Stimulated activated CD4-positive, alpha-beta T cell treated with anti-CD3 and anti-CD28 coated beads, Interleukin-1b, Interleukin-23, amount 100 ng/mL, for 48 hours (primary cell): ENCODE data around the gene LMF1.
"Not testable (repeated sequence)": the region's sequence is repeated elsewhere in the genome, so short reads cannot be mapped to it uniquely, and the experiment has no call there.

ENCODE experiments used
- DNase-seq: peaks from one replicate; pipeline ENCODE4 v3.0.0-alpha.2; 2020

Gene LMF1

DNA sequence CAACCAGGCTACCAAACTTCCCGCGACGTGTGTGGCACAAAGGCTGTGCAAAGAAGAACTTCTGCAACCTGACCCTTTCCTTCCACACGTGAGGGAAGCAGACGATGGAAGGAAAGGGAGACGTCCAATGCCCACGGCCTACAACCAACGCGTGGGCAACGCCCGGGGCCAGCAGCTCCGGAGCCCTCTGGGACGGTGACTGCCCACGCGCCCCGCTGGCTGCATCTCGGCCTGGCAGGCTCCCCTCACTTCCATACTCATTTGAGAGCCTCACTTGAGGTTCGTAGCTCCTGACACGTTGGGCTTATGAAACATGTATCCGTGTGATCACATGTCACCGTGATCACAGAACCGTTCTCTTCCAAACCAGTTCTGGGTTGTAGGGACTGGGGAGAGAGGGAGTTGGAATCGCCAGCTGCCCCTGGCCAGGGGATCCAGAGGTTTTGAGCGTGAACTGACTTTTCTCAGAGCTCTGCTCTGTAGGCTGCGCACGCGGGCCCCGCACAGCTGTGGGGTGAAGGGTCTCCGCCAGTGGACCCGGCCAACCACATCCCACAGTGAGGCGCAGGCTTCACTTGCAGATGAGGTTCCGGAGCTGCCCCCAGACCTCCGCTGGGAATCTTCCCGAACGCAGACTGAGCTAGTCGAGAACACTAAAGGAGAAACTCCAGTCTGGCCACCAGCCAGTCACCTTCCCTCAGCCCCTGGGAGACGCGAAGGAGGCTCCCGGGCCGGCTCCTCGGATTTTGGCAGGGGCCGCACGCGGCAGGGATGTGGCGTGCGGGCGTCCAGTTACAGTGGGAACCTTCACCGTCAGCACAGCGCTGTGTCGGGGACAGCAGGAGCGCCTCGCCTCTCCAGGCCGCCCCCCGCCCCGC lies 1.0 kb downstream of the LMF1 start:
- DNase-seq, result no peak

DNA sequence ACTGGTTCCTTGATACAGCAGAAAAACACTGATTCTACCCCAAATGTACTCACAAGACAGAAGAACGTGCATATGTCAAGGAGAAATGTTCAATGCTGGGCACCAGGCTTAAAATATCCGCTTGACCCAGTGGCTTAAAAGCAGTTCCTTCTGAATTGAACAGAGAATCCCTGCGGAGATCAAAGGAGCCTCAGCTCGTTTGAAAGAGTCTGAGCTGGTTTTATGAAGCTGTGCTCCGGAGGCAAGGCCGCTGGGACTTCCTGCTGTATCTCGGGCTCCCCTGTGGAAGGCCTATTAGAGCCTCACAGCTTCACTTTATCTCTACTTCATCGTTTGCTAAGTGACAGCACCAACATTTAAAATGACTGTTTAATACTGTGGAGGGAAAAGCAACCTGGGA lies 2.2 kb downstream of the LMF1 start:
- no peak for DNase-seq

DNA sequence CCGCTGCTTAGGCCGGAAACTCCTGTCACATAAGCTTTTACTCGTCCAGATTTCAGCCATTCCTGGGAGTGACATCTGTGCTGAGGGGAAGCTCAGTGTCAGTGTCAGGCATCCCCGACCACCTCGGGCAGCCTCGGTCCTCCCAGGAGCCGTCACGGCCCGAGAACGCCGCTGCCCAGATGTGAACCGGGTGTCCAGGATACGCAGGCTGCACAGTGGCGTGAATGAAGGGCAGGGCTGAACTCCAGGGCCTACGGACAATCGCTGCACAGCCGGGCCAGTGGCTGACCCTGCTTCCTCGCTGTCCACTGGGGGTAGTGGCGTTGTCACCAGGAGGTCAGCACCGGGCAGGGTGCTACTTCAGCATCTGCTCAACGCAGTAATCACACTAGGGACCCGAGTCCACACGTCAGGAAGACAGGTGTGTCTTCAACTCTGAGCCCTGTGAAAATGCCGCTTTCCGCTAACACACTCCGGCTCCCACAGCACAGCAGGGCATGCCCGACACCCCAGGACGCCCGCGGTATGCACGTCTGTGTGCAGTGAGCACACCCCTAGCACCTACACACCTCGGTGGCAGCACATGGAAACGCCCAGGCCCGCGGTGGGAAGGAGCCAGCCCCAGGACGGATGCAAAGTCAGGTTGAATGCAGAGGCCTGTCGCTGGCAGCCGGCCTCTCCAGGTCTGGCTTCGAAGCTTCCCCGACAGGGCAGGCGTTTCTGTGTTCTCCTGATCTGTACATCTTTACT lies 3.1 kb downstream of the LMF1 start:
- no peak for DNase-seq

DNA sequence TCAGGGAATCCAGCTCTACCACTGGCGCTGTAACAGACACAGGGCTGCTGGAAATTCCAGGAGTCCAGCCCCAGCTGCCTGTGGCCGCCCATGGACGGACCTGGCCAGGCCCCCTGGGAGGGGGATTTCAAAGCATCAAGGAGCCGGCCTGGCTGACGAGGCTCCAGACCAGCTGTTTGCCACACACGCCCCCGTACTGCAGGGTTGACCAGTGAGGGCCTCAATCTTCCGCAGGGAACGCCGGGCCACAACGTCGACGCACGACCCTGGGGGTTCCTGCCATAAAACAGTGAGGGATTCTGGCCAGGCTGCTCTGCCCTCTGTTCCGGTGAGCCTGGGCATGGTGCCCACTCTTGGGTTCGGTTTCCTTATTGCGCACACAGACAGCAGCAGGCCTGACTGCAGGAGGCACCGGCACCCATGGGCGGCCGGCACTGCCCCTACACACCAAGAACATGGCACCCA lies 3.7 kb downstream of the LMF1 start:
- DNase-seq, result no peak

DNA sequence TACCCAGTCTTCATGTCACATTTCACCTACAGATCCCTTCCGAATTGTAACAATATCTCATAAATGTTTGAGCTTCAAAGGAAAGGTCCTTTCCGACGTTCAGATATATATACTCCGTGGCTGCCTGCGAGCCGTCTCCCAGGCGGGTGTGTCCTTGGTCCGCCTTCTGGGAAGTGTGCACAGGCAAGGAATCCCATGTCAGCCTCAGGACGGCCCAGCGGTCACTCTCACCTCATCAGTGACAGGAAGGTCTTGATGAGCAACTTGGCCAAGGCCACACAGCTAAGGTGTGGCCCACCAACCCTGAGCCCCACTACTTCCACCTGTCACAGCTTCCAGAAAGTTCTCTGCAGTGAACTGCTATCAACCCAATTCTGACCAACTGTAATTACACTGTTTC lies 4.3 kb downstream of the LMF1 start:
- no peak for DNase-seq

DNA sequence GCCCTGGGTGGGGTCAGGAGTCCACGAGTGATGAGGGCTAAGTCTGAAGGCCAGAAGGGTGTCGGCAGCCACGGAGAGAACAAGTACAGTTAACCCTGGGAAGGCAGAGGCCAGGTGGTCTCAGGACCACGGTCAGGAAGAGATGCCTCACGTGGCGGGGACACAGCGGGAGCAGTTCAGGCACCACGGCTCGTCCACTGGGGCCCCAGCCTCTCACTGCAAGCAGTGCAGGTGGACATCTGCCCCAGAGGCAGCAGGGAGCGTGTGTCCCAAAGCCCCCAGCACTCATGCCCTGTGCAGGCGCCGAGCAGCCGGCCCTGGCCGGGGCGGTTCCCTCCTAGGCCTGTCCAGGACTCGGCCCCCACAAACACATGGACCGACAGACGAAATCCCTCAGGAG lies 4.7 kb downstream of the LMF1 start:
- DNase-seq, result no peak

DNA sequence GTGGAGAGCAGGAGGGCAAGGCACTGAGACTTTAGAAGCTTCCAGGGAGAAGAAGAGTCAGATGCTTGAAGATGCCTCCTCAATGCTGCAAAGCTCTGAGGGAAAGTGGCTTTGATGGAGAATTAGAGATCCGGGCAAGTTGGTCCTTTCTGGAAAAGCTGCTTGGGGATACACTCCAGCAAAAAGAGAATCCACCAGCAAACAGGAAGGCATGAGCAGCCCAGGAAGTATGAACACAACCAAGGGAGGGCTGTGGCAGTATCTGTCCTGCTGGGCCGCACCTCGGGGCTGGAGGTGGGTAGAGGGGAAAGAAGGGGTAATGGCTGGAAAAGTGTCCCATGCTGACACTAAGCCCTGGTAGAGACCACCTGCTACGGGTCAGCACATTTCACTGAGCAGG lies 5.3 kb downstream of the LMF1 start:
- no peak for DNase-seq

DNA sequence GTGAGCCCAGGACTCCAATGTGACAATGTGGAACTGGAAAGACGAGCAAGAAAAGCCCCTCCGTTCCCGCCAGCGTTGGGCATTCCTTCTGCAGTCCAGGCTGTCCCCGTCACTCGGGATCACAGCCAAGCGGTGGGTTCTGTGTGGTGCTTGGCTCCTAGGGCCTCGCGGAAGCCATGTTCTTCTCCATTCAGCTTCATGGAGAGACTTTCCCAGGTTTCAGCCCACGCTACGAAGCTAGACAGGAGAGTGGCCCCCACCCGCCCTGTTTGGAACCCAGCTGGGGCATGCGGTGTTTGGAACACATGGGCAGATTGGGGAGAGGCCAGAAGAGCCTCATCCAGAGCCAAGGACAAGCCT lies 5.8 kb downstream of the LMF1 start:
- DNase-seq, result no peak

DNA sequence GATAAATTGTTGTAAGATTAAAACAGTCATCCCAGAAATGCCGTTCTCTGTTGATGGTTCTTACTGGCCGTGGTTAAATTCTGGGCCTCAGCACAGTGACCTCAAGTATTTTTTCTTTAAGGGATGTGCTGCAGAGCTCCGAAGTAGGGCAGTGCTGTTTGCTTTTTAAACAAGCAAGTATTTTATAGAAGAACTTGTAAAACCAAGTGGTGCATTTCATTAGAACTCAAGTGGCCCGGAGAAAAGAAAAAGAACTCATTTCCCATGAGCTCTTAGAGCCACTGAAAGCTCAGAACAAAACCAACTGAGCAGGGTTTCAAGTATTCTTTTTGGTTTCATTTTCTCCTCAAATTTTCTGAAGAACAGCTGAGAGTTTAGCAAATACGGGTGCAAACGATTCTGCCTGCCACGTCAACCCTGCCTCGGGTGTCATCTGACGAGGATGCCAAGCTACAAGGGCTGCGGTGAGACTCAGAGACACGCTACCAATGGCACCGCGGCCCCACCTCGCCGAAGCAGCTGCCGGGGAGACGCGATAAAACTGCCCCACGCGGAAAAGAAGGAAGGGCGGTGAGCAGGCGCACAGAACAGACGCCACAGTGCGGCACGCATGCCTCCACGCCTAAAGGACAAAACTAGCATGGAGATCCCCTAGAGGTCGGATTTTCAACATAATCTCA lies 6.3 kb downstream of the LMF1 start:
- DNase-seq, result peak; percentile 77

DNA sequence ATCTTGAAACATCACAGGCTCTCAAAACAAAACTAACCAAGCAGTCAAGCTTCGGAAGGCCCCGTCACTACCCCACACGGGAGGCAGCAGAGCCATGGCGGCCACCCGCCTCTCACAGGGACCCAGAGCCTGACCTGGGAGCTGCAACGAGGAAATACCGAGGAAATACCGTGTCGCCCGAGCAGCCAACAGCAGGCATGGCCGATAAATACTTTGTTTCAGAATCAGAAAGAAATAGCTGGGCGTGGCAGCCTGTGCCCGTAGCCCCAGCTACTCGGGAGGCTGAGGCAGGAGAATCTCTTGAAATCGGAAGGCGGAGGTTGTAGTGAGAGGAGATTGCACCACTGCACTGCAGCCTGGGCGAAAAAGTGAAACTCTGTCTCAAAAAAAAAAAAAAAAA lies 6.9 kb downstream of the LMF1 start:
- no peak for DNase-seq

DNA sequence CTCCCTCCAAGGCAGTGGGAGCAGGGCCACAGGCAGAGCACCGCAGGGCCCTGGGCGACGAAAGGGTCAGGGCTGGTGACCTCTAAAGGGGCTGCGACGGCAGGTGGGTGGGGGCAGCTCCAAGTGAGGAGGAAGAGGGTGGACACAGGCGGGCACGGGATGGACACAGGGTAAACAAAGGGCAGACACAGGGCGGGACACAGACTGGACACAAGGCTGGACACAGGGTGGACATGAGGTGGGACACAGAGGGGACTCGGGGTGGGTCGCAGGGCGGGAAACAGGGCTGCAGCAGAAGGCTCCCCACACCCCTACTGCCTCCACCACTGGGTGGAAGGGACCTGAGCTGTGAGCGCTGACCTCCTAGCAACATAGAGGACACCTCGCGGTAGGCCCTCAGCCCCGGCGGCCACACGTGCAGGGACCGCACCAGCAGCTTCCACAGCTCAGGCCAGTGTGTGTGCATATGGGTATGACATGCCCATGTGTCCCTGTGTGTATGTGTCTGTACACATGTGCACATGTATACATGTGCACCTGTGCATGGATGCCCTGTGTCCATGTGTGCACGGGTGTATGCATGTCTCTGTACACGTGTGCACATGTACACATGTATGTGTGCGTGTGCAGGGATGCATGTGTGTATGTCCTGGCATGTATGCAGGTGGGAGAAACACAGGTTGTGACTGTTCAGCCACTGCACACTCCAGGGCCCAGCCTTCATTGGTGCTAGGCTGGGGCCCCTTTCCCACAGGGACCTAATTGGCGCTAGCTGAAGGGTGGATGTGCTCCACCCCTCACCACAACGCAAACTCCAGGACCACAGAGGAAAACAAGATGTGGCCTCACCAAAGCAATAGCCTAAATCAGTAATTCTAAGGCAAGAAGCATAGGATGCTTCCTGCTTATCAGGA lies 7.6 kb downstream of the LMF1 start:
- no peak for DNase-seq

DNA sequence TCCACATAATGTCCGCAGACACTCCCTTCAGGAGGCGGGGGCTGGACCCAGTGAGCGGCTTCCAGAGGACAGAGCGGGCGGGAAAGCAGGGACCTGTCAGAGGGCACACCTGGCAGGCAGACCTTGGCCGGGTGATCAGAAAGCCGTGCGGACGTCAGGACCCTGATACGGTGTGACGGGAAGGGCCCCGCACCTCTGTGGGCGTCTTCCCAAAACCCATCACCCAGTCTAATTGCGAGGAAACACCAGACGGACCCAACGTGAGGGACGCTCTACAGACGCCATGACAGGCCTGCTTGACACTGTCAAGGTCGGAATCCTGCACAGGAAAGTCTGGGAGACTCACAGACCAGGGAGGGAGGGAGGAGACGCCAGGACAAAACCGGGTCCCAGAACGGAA lies 8.4 kb downstream of the LMF1 start:
- no peak for DNase-seq

DNA sequence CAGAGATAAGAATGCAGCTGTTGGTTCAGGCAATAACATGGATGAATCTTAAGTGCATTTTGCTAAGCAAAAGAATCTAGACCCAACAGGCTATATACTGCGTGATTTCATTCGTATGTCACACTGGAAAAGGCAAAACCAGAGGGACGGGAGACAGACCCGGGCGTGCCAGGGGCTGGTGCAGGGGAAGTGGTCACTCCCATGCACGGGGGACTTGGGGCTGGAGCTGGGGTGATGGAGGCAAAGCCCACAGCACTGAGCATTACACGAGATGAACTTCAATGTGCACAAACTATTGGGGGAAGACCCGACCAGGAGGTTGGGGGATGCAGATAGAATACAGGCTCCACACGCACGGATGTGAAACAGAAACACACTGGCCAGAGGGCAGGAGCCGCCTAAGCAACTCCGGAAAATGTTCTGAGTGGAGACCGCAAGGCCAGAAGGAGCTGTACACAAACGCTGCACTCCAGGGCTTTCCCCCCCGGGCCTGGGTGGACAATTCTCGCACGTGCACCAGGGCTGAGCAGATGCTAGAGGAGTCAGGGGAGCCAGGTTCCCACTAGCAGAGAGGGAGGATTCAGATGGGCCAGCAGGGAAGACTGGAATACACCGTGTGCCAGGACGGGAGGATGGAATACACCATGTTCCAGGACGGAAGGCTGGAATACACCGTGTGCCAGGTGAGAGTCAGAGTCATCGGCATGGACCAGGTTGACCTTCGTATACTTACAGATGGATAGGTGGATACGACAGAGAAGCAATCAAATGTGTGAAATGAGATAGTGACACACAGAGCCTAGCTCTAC lies 11.3 kb downstream of the LMF1 start:
- DNase-seq, result no peak

DNA sequence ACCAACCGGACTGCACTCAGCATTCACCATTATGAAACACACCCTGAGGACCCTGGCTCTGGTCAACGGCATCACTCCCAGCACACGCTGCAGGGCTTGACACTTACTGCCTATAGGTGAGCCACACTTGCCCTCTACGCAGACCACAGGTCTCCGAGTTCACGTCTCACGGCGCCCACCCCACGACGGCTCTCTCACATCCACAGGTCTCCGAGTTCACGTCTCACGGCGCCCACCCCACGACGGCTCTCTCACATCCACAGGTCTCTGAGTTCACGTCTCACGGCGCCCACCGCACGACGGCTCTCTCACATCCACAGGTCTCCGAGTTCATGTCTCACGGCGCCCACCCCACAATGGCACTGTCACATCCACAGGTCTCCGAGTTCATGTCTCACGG lies 15.0 kb downstream of the LMF1 start:
- not testable (repeated sequence) for DNase-seq

DNA sequence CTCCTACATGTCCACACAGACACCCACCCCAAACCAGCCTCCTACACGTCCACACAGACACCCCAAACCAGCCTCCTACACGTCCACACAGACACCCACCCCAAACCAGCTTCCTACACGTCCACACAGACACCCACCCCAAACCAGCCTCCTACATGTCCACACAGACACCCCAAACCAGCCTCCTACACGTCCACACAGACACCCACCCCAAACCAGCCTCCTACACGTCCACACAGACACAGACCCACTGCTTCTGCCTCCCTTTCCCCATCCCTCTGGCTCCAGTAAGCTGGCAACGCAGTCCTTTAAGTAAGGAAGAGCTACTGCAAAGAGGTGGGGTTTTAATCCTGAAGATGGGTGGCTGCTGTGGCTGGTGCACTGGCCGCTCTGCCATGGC lies 17.0 kb downstream of the LMF1 start:
- not testable (repeated sequence) for DNase-seq

DNA sequence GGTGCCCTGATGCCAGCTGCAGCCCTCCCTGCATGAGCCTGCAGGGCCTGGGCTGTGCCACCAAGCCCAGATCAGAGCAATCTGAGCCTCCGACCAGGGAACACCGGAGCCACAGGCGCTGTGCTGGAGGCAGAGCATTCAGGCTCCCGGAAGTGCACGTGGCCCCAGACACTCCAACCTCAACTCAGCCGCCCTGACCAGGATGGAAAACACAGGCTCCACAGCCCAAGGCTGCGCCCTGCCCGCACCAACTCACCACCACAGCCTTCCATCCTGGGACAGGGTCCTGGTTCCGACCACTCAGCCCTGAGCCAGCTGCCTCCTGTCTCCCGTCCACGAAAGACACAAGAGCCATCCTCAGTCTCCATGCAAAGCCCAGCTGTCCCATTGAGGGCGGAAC lies 18.5 kb downstream of the LMF1 start:
- DNase-seq, result no peak

DNA sequence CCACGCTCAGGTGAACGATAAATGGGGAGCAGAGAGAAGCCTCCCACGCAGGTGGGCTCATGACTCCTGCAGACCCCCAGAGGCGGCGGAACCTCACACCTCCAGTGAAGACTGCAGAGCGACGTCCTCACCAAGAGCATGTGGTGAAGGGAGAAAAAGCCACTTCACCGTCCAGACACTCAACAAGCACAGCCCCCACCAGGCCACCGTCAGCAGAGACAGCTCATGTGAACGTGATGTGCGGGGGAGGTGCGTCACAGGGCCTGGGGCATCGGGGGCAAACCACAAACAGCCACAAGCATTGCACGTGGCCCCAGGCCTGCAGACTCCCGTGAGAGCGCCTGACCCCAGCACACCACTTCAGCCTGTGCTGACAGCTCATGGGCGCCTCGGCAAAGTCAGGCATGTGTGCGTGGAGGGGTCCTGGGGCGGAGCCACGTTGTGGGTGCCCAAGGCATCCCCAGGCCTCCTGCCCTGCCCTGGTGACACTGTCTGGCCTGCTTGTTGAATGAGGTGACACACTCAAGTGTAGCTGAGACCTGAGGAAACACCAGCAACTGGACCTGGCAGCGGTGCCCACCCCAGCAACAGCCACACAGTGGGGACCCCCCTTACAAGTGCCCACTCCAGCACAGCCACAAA lies 19.0 kb downstream of the LMF1 start:
- no peak for DNase-seq

DNA sequence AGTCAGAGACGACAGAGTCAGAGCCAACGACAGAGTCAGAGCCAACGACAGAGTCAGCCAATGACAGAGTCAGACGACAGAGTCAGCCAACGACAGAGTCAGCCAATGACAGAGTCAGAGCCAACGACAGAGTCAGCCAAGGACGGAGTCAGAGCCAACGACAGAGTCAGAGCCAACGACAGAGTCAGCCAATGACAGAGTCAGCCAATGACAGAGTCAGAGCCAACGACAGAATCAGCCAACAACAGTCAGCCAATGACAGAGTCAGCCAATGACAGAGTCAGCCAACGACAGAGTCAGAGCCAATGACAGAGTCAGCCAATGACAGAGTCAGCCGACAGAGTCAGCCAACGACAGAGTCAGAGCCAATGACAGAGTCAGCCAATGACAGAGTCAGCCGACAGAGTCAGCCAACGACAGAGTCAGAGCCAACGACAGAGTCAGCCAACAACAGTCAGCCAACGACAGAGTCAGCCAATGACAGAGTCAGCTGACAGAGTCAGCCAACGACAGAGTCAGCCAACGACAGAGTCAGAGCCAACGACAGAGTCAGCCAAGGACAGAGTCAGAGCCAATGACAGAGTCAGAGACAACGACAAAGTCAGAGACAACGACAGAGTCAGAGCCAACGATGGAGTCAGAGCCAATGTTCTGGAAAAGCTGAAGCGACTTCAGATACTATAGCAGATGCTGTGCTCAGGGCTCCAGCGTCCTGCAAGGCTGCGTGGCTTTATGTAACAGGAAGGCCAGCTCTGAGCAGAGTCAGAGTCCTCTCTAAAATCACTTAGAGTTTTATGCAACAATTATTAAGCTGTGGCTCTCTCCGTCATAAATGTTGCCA lies 19.8 kb downstream of the LMF1 start:
- not testable (repeated sequence) for DNase-seq

DNA sequence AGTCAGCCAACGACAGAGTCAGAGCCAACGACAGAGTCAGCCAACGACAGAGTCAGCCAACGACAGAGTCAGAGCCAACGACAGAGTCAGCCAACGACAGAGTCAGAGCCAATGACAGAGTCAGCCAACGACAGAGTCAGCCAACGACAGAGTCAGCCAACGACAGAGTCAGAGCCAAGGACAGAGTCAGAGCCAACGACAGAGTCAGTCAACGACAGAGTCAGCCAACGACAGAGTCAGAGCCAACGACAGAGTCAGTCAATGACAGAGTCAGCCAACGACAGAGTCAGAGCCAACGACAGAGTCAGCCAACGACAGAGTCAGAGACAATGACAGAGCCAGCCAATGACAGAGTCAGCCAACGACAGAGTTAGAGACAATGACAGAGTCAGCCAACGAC lies 22.0 kb downstream of the LMF1 start:
- DNase-seq, result not testable (repeated sequence)

DNA sequence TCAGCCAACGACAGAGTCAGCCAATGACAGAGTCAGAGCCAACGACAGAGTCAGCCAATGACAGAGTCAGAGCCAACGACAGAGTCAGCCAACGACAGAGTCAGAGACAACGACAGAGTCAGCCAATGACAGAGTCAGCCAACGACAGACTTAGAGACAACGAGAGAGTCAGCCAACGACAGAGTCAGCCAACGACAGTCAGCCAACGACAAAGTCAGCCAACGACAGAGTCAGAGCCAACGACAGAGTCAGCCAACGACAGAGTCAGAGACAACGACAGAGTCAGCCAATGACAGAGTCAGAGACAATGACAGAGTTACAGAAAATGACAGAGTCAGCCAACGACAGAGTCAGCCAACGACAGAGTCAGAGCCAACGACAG lies 22.9 kb downstream of the LMF1 start:
- not testable (repeated sequence) for DNase-seq
